Neural progenitor cell (in vitro differentiated cells): ENCODE results near the gene ZNF521. TPM values are rescaled to one million over a fixed set of nuclear protein-coding genes. Genes with fewer than 3 reads are reported as not detected.
A peak's percentile ranks its signal among the peaks of the same experiment; 100 is the strongest.

ENCODE experiments used
- DNase-seq: peaks from one replicate; pipeline ENCODE4 v3.0.0-alpha.2; 2016; ENCODE audit warnings: low spot score
- H2AFZ ChIP-seq: fragments of 200-600 bp; sonication (generic); replicated peaks from 2 replicates; pipeline ENCODE4 v1.6.1; 2016; ENCODE audit warnings: antibody characterized with exemption
- H3F3A ChIP-seq: fragments of 200-600 bp; sonication (generic); 2 replicates; pipeline ENCODE4 v1.6.1; 2016; ENCODE audit warnings: antibody characterized with exemption, low read depth
- H3K27ac ChIP-seq: fragments of 200-600 bp; sonication (generic); 2 replicates; pipeline ENCODE4 v1.5.1; 2016; ENCODE audit warnings: mild to moderate bottlenecking
- H3K27me3 ChIP-seq: fragments of 200-600 bp; sonication (generic); 2 replicates; pipeline ENCODE4 v1.6.1; 2016; ENCODE audit warnings: mild to moderate bottlenecking, moderate library complexity
- H3K36me3 ChIP-seq: fragments of 200-600 bp; sonication (generic); 2 replicates; pipeline ENCODE4 v1.5.1; 2016
- H3K4me1 ChIP-seq: fragments of 200-600 bp; sonication (generic); 2 replicates; pipeline ENCODE4 v1.6.1; 2016; ENCODE audit warnings: mixed run types
- H3K4me2 ChIP-seq: fragments of 200-600 bp; sonication (generic); 2 replicates; pipeline ENCODE4 v1.6.1; 2016
- H3K4me3 ChIP-seq: fragments of 200-600 bp; sonication (generic); 2 replicates; pipeline ENCODE4 v1.5.1; 2016
- H3K79me2 ChIP-seq: fragments of 200-600 bp; sonication (generic); 2 replicates; pipeline ENCODE4 v1.6.1; 2016; ENCODE audit warnings: low read depth
- H3K9ac ChIP-seq: fragments of 200-600 bp; sonication (generic); 2 replicates; pipeline ENCODE4 v1.6.1; 2016
- H3K9me3 ChIP-seq: fragments of 200-600 bp; sonication (generic); 2 replicates; pipeline ENCODE4 v1.5.1; 2016; ENCODE audit warnings: low read depth
- H4K20me1 ChIP-seq: fragments of 200-600 bp; sonication (generic); 2 replicates; pipeline ENCODE4 v1.6.1; 2016; ENCODE audit warnings: low read depth
- H3K27ac Mint-ChIP-seq: 3 replicates; pipeline ENCODE4 v1.8.0; 2021; ENCODE audit warnings: mixed read lengths
- H3K27me3 Mint-ChIP-seq: 2 replicates; pipeline ENCODE4 v1.8.0; 2022; ENCODE audit warnings: low read depth, mild to moderate bottlenecking, inconsistent platforms, moderate library complexity, mixed read lengths; ENCODE audit not compliant: insufficient read depth
- H3K36me3 Mint-ChIP-seq: 3 replicates; pipeline ENCODE4 v1.8.0; 2021; ENCODE audit warnings: mixed read lengths
- H3K4me1 Mint-ChIP-seq: 3 replicates; pipeline ENCODE4 v1.8.0; 2021; ENCODE audit warnings: mixed read lengths
- H3K4me3 Mint-ChIP-seq: 3 replicates; pipeline ENCODE4 v1.8.0; 2021; ENCODE audit warnings: mild to moderate bottlenecking, moderate library complexity, mixed read lengths
- H3K9me3 Mint-ChIP-seq: 3 replicates; pipeline ENCODE4 v1.8.0; 2020; ENCODE audit warnings: mixed read lengths
- CTCF ChIP-seq: fragments of 200-600 bp; sonication (generic); IDR thresholded peaks from 2 replicates; pipeline ENCODE4 v1.5.1; 2017; ENCODE audit warnings: antibody characterized with exemption, mild to moderate bottlenecking
- EZH2 ChIP-seq: fragments of 200-600 bp; sonication (generic); IDR thresholded peaks from 2 replicates; pipeline ENCODE4 v1.6.1; 2017; ENCODE audit warnings: antibody characterized with exemption, mild to moderate bottlenecking, moderate library complexity
- EZH2phosphoT487 ChIP-seq: fragments of 200-600 bp; sonication (generic); IDR thresholded peaks from 2 replicates; pipeline ENCODE4 v1.6.1; 2017; ENCODE audit warnings: antibody characterized with exemption
- total RNA-seq: library from RNA; depleted of rRNA; stranded (reverse); fragments of >200 nt; gene quantifications from 2 replicates; pipeline ENCODE4 v1.2.3, GENCODE V29; 2015; ENCODE audit warnings: low replicate concordance

ZNF521 gene
- total RNA-seq, 1 donor from 2014 or later: 136 TPM

DNA sequence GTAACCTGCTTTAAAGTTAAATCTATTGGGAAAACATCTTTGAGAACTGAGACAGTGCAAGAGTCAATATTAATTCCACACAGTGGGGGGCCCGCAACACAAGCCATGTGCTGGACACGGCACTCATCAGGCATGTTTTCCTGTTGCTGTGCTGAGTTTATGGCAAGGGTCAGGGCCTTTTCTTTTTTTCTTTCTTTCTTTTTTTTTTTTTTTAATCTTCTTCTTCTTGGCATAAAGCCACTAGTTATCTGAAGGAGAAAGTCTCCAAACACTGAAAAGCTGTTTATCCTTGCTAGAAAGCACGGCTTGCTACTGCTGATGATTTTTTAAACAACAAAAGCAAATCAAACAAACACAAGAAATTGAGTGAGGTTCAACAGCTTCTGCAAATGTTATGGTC lies 252.1 kb downstream of the ZNF521 start:
- H2AFZ ChIP-seq: no peak overlapping the region
- no peak overlapping the region for H3K4me3 Mint-ChIP-seq
- no peak overlapping the region for H3K27ac ChIP-seq
- no peak overlapping the region for H3K4me3 ChIP-seq
- H3K9ac ChIP-seq: no peak overlapping the region
- H3K4me1 Mint-ChIP-seq: peaks cover 83% of the 10 kb centered on the region
- H3K36me3 Mint-ChIP-seq: peaks cover 2% of the 10 kb centered on the region
- H3K4me1 ChIP-seq: peaks cover 19% of the 10 kb centered on the region
- DNase-seq: no peak
- H3K27me3 ChIP-seq: no peaks in the 10 kb centered on the region
- no peak for TF ChIP-seq EZH2phosphoT487
- no peak for TF ChIP-seq CTCF
- TF ChIP-seq EZH2: no peak
- H3K79me2 ChIP-seq: peaks cover 22% of the 10 kb centered on the region
- no peaks in the 10 kb centered on the region for H3K36me3 ChIP-seq
- no peaks in the 10 kb centered on the region for H3K9me3 ChIP-seq
- H3K4me2 ChIP-seq: no peak overlapping the region
- peaks cover 97% of the 10 kb centered on the region for H4K20me1 ChIP-seq
- peaks cover 4% of the 10 kb centered on the region for H3K27me3 Mint-ChIP-seq
- peaks cover 4% of the 10 kb centered on the region for H3F3A ChIP-seq
- H3K27ac Mint-ChIP-seq: no peak overlapping the region
- H3K9me3 Mint-ChIP-seq: no peaks in the 10 kb centered on the region

DNA sequence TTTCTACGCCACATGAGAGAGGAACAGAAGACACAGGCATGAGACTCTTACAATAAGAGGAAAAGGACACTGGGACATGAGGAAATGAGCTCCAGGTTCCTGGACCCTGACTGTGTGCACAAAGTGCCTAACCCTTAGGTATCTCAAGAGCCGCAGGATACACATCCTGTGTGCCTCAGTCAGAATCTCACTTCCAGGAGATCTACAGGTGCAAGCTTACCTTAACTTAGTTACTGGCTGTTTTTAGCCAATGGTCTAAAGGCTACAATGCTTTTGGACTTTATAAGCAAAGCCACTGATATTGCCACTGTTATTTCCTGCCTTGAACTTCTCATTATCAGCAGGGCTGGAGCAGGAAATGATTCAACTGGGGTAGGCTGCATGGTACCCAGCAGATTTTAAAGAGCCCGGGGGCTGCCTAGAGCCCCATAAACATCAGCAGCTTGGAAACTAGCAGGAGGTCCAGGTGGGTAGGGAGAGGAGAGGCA lies 254.4 kb downstream of the ZNF521 start:
- Mint-ChIP-seq H3K27ac (peak overlapping the region; percentile 57), H3K4me3 (peak overlapping the region; percentile 11), H3K27me3 (peaks cover 4% of the 10 kb centered on the region), H3K36me3 (peaks cover 1% of the 10 kb centered on the region), H3K9me3 (no peaks in the 10 kb centered on the region), H3K4me1 (peaks cover 77% of the 10 kb centered on the region)
- no peaks in the 10 kb centered on the region for H3K27me3 ChIP-seq
- no peak overlapping the region for H3K4me2 ChIP-seq
- no peaks in the 10 kb centered on the region for H3K9me3 ChIP-seq
- no peak overlapping the region for H2AFZ ChIP-seq
- H3K4me3 ChIP-seq: no peak overlapping the region
- no peak overlapping the region for H3K27ac ChIP-seq
- H3K9ac ChIP-seq: no peak overlapping the region
- no peak for DNase-seq
- peaks cover 3% of the 10 kb centered on the region for H3F3A ChIP-seq
- H3K36me3 ChIP-seq: no peaks in the 10 kb centered on the region
- TF ChIP-seq EZH2phosphoT487 (no peak), EZH2 (no peak), CTCF (no peak)
- H3K4me1 ChIP-seq: peaks cover 19% of the 10 kb centered on the region
- peaks cover 19% of the 10 kb centered on the region for H3K79me2 ChIP-seq
- peaks cover 90% of the 10 kb centered on the region for H4K20me1 ChIP-seq

GRCh38 chr18:25097057-25097456 lies 254.9 kb downstream of the ZNF521 start:
- Histone ChIP-seq H4K20me1 (peaks cover 85% of the 10 kb centered on the region), H2AFZ (no peak overlapping the region), H3K4me1 (peaks cover 14% of the 10 kb centered on the region), H3K4me3 (no peak overlapping the region), H3K79me2 (peaks cover 18% of the 10 kb centered on the region), H3F3A (peaks cover 3% of the 10 kb centered on the region), H3K36me3 (no peaks in the 10 kb centered on the region), H3K4me2 (no peak overlapping the region), H3K9me3 (no peaks in the 10 kb centered on the region), H3K27ac (no peak overlapping the region), H3K27me3 (no peaks in the 10 kb centered on the region), H3K9ac (no peak overlapping the region)
- no peaks in the 10 kb centered on the region for H3K9me3 Mint-ChIP-seq
- H3K36me3 Mint-ChIP-seq: peaks cover 5% of the 10 kb centered on the region
- no peak for DNase-seq
- peaks cover 72% of the 10 kb centered on the region for H3K4me1 Mint-ChIP-seq
- H3K27me3 Mint-ChIP-seq: peaks cover 4% of the 10 kb centered on the region
- H3K4me3 Mint-ChIP-seq: no peak overlapping the region
- TF ChIP-seq CTCF (no peak), EZH2phosphoT487 (no peak), EZH2 (no peak)
- H3K27ac Mint-ChIP-seq: peak overlapping the region; percentile 57
